ENCODE data around the gene LRRC36. TPM values are rescaled to one million over a fixed set of nuclear protein-coding genes. Genes with fewer than 3 reads are reported as not detected.
A peak's percentile ranks its signal among the peaks of the same experiment; 100 is the strongest.

The LRRC36 gene
- total RNA-seq, 1 donor from 2014 or later, result not detected

DNA sequence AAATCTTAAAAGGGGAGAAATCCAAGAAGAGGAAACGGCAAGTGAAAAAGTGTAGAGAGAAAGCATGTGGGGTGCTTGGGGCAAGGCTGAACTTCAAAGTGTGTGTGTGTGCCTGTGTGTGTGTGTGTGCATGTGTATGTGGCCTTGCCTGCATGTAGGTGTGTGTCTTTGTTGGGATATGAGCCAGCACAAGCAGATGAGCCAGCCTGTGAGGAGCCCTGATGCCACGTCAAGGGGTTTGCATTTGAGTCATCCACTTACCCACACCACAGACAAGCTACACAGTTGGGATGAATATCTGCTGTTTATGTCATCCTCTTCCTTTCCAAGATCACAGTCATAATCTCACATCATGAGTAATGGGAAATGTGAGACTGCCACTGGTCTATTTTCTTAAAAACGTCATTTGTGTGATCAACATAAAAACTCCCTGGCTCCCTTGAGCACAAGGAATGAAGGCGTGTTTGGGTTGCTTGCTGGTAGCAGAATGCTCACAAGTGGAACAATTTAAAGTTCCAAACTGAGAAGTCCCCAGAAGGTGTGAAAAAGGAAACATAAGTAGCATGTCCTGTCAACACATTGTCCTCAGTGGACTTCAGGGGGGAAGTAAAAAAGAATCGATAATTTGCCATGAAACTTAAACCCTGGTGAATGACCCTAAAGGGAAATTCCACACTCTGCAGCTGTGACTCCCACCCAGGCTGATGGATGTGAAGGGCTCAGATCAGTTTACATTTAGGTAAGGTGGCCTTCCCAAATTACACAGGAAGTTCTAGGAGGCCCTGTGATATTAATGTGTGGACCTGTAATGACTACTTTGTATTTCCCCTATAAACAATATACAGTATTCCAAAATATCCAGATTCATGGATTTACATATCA is 14.8 kb upstream of the LRRC36 start:
- no peak overlapping the region for H3K9ac ChIP-seq (ENCODE audit: low read depth in 1 of 3, low read length in 3 of 3)
- H3K27ac ChIP-seq (ENCODE audit: low read depth, low read length), result no peak overlapping the region
- no peaks in the 10 kb centered on the region for H3K4me1 ChIP-seq (ENCODE audit: control insufficient read depth in 3 of 3, insufficient read depth in 3 of 3, low read length in 3 of 3)
- H3K27me3 ChIP-seq (ENCODE audit: control insufficient read depth in 3 of 3, insufficient read depth in 3 of 3, low read length in 3 of 3), result peaks cover 0 to 2% (median 0%) of the 10 kb centered on the region in 3 donors
- no peaks in the 10 kb centered on the region for H3K9me3 ChIP-seq (ENCODE audit: control insufficient read depth in 3 of 3, low read length in 3 of 3)
- H3K4me3 ChIP-seq (ENCODE audit: low read length in 3 of 3), result no peak overlapping the region
- H3K36me3 ChIP-seq (ENCODE audit: control insufficient read depth in 3 of 3, insufficient read depth in 3 of 3, low read length in 3 of 3), result no peaks in the 10 kb centered on the region

DNA sequence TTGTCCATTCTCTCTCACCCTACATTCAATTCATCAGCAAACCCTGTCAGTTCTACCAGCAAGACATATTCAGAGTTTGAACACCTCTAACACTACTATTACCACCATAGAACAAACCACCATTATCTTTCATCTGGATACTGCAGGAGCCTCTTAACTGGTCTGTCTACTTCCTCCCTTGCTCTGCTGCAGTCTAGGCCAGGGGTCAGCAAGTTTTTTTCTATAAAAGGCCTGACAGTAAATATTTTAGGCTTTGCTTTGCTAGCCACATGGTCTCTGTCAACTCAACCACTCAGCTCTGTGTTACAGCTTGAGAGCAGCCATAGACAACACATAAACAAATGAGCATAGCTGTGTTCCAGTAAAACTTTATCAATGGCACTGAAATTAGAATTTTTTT is 13.9 kb upstream of the LRRC36 start:
- Histone ChIP-seq H3K36me3 (ENCODE audit: control insufficient read depth in 3 of 3, insufficient read depth in 3 of 3, low read length in 3 of 3) (no peaks in the 10 kb centered on the region), H3K27me3 (ENCODE audit: control insufficient read depth in 3 of 3, insufficient read depth in 3 of 3, low read length in 3 of 3) (peaks cover 0 to 3% (median 0%) of the 10 kb centered on the region in 3 donors), H3K4me1 (ENCODE audit: control insufficient read depth in 3 of 3, insufficient read depth in 3 of 3, low read length in 3 of 3) (no peaks in the 10 kb centered on the region), H3K4me3 (ENCODE audit: low read length in 3 of 3) (no peak overlapping the region), H3K9ac (ENCODE audit: low read depth in 1 of 3, low read length in 3 of 3) (no peak overlapping the region), H3K9me3 (ENCODE audit: control insufficient read depth in 3 of 3, low read length in 3 of 3) (no peaks in the 10 kb centered on the region), H3K27ac (ENCODE audit: low read depth, low read length) (no peak overlapping the region)

DNA sequence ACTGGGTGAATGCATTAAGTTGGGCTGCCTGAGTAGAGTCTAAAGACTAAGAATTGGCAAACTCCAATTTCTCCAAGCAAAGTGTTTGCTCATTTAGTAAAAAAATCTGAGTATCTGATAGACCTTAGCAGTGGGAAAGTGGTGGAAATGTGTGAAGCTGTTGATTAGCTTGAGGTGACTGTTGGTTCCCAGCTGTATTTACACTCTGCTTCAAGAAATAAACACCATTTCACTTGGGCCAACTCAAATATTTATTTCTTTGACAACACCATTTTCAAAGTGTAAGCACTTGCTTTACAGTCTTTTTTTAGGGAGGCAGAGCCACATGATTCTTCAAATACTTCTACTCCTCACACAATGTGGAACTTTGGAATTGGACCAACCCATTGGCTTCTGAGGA is 8.8 kb upstream of the LRRC36 start:
- Histone ChIP-seq H3K36me3 (ENCODE audit: control insufficient read depth in 3 of 3, insufficient read depth in 3 of 3, low read length in 3 of 3) (no peaks in the 10 kb centered on the region), H3K4me3 (ENCODE audit: low read length in 3 of 3) (no peak overlapping the region), H3K9ac (ENCODE audit: low read depth in 1 of 3, low read length in 3 of 3) (no peak overlapping the region), H3K27ac (ENCODE audit: low read depth, low read length) (no peak overlapping the region), H3K4me1 (ENCODE audit: control insufficient read depth in 3 of 3, insufficient read depth in 3 of 3, low read length in 3 of 3) (no peaks in the 10 kb centered on the region), H3K9me3 (ENCODE audit: control insufficient read depth in 3 of 3, low read length in 3 of 3) (no peaks in the 10 kb centered on the region), H3K27me3 (ENCODE audit: control insufficient read depth in 3 of 3, insufficient read depth in 3 of 3, low read length in 3 of 3) (peaks cover 11 to 16% (median 12%) of the 10 kb centered on the region in 3 donors)

DNA sequence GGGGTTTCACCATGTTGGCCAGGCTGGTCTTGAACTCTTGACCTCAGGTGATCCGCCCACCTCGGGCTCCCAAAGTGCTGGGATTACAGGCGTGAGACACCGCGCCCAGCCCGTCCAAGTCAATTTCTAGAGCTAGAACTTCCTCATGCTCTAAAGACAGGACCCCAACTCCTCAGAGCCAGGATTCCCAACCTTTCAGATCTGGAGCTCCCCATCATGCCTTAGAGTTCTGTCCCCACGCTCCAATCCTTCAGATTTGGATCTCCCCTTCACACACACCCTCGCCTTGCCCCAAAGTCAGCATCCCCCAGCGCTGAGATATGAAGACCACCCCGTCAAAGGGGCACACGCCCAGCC is 522 bp upstream of the LRRC36 start:
- H3K36me3 ChIP-seq (ENCODE audit: control insufficient read depth in 3 of 3, insufficient read depth in 3 of 3, low read length in 3 of 3), result no peaks in the 10 kb centered on the region
- H3K27me3 ChIP-seq (ENCODE audit: control insufficient read depth in 3 of 3, insufficient read depth in 3 of 3, low read length in 3 of 3), result peaks cover 17 to 25% (median 20%) of the 10 kb centered on the region in 3 donors
- no peaks in the 10 kb centered on the region for H3K9me3 ChIP-seq (ENCODE audit: control insufficient read depth in 3 of 3, low read length in 3 of 3)
- peak overlapping the region; percentile 41 to 56 (median 56) for H3K4me3 ChIP-seq (ENCODE audit: low read length in 3 of 3)
- peak overlapping the region in 2 of 3 donors; percentile 57 to 69 for H3K9ac ChIP-seq (ENCODE audit: low read depth in 1 of 3, low read length in 3 of 3)
- no peak overlapping the region for H3K27ac ChIP-seq (ENCODE audit: low read depth, low read length)
- peaks cover 5% of the 10 kb centered on the region in 3 donors for H3K4me1 ChIP-seq (ENCODE audit: control insufficient read depth in 3 of 3, insufficient read depth in 3 of 3, low read length in 3 of 3)

DNA sequence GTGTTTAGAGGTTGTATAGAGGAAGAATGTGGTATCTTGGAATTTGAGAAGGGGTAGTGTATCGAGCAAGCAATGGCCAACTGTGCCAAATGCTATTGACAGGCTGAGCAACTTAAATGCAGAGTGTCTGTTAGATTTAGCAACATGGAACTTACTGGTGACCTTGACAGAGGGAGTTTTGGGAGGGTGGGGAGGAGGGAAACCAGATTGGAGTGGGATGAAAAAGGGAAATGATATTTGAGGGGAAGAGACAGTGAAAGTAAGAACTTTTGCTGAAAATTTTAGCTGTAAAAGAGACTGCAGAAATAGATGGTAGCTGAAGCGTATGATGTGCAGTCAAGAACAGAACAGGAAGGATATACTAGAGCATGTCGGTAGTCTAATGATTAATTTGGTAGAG is 1.1 kb downstream of the LRRC36 start:
- Histone ChIP-seq H3K27ac (ENCODE audit: low read depth, low read length) (no peak overlapping the region), H3K9ac (ENCODE audit: low read depth in 1 of 3, low read length in 3 of 3) (no peak overlapping the region), H3K4me3 (ENCODE audit: low read length in 3 of 3) (no peak overlapping the region), H3K27me3 (ENCODE audit: control insufficient read depth in 3 of 3, insufficient read depth in 3 of 3, low read length in 3 of 3) (peaks cover 12 to 21% (median 15%) of the 10 kb centered on the region in 3 donors), H3K36me3 (ENCODE audit: control insufficient read depth in 3 of 3, insufficient read depth in 3 of 3, low read length in 3 of 3) (no peaks in the 10 kb centered on the region), H3K9me3 (ENCODE audit: control insufficient read depth in 3 of 3, low read length in 3 of 3) (no peaks in the 10 kb centered on the region), H3K4me1 (ENCODE audit: control insufficient read depth in 3 of 3, insufficient read depth in 3 of 3, low read length in 3 of 3) (peaks cover 5% of the 10 kb centered on the region in 3 donors)

DNA sequence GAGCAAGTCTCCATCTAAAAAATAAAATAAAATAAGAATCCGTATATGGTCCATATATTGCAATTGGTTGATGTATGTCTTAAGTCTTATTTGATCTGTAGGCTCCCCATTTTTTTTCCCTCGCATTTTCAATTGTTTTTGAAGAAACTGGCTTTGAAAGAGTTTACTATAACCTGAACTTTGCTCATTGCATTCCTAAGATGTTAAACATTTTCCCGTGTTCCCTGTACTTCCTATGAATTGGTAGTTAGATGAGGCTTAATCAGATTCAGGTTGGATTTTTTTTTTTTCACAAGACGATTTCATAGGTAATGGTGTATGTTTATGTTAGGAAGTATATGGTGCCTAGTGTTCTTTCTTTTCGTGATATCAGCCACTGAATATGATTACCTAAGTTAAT is 3.3 kb downstream of the LRRC36 start:
- Histone ChIP-seq H3K27me3 (ENCODE audit: control insufficient read depth in 3 of 3, insufficient read depth in 3 of 3, low read length in 3 of 3) (peaks cover 3 to 11% (median 10%) of the 10 kb centered on the region in 3 donors), H3K4me3 (ENCODE audit: low read length in 3 of 3) (no peak overlapping the region), H3K9ac (ENCODE audit: low read depth in 1 of 3, low read length in 3 of 3) (no peak overlapping the region), H3K9me3 (ENCODE audit: control insufficient read depth in 3 of 3, low read length in 3 of 3) (no peaks in the 10 kb centered on the region), H3K27ac (ENCODE audit: low read depth, low read length) (no peak overlapping the region), H3K4me1 (ENCODE audit: control insufficient read depth in 3 of 3, insufficient read depth in 3 of 3, low read length in 3 of 3) (peaks cover 5% of the 10 kb centered on the region in 3 donors), H3K36me3 (ENCODE audit: control insufficient read depth in 3 of 3, insufficient read depth in 3 of 3, low read length in 3 of 3) (no peaks in the 10 kb centered on the region)

DNA sequence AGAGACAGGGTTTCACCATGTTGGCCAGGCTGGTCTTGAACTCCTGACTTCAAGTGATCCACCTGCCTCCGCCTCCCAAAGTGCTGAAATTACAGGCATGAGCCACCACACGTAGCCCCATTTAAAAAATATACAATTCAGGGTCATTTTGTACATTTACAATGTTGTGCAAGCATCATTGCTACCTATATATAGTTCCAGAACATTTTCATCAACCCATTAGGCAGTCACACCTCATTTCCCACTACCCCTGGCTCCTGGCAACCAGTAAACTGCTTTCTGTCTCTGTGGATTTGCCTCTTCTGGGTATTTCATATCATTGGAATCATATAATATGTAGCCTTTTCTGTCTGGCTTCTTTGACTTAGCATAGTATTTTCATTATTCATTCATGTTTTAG is 6.7 kb downstream of the LRRC36 start:
- Histone ChIP-seq H3K36me3 (ENCODE audit: control insufficient read depth in 3 of 3, insufficient read depth in 3 of 3, low read length in 3 of 3) (no peaks in the 10 kb centered on the region), H3K9ac (ENCODE audit: low read depth in 1 of 3, low read length in 3 of 3) (no peak overlapping the region), H3K9me3 (ENCODE audit: control insufficient read depth in 3 of 3, low read length in 3 of 3) (no peaks in the 10 kb centered on the region), H3K27ac (ENCODE audit: low read depth, low read length) (no peak overlapping the region), H3K4me1 (ENCODE audit: control insufficient read depth in 3 of 3, insufficient read depth in 3 of 3, low read length in 3 of 3) (no peaks in the 10 kb centered on the region), H3K4me3 (ENCODE audit: low read length in 3 of 3) (no peak overlapping the region), H3K27me3 (ENCODE audit: control insufficient read depth in 3 of 3, insufficient read depth in 3 of 3, low read length in 3 of 3) (no peaks in the 10 kb centered on the region)

DNA sequence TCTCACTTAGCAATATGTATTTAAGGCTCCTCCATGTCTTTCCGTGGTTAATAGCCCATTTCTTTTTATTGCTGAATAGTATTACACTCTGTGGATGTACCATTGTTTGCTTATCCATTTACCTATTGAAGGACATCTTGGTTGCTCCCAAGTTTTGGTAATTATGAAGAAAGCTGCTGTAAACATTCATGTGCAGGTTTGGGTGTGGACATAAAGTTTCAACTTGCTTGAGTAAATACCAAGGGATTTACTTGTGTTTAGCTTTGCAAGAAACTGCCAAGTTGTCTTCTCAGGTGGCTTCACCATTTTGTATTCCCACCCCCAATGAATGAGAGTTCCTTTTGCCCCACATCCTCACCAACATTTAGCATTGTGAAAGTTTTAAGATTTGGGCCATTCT is 9.5 kb downstream of the LRRC36 start:
- no peaks in the 10 kb centered on the region for H3K36me3 ChIP-seq (ENCODE audit: control insufficient read depth in 3 of 3, insufficient read depth in 3 of 3, low read length in 3 of 3)
- no peaks in the 10 kb centered on the region for H3K9me3 ChIP-seq (ENCODE audit: control insufficient read depth in 3 of 3, low read length in 3 of 3)
- H3K4me1 ChIP-seq (ENCODE audit: control insufficient read depth in 3 of 3, insufficient read depth in 3 of 3, low read length in 3 of 3), result no peaks in the 10 kb centered on the region
- H3K4me3 ChIP-seq (ENCODE audit: low read length in 3 of 3), result no peak overlapping the region
- H3K9ac ChIP-seq (ENCODE audit: low read depth in 1 of 3, low read length in 3 of 3), result no peak overlapping the region
- H3K27me3 ChIP-seq (ENCODE audit: control insufficient read depth in 3 of 3, insufficient read depth in 3 of 3, low read length in 3 of 3), result no peaks in the 10 kb centered on the region
- no peak overlapping the region for H3K27ac ChIP-seq (ENCODE audit: low read depth, low read length)

DNA sequence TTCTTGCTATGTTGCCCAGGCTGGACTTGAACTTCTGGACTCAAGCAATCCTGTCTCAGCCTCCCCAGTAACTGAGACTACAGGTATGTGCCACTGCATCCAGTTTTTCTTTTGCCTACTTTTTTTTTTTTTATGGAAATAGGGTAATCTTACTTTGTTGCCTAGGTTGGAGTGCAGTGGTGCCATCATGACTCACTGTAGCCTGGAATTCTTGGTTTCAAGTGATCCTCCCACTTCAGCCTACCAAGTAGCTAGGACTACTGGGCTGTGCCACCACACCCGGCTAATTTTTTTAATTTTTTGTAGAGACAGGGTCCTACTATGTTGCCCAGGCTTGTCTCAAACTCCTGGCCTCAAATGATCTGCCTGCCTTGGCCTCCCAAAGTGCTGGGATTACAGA is 10.0 kb downstream of the LRRC36 start:
- Histone ChIP-seq H3K27me3 (ENCODE audit: control insufficient read depth in 3 of 3, insufficient read depth in 3 of 3, low read length in 3 of 3) (no peaks in the 10 kb centered on the region), H3K9me3 (ENCODE audit: control insufficient read depth in 3 of 3, low read length in 3 of 3) (no peaks in the 10 kb centered on the region), H3K27ac (ENCODE audit: low read depth, low read length) (no peak overlapping the region), H3K4me1 (ENCODE audit: control insufficient read depth in 3 of 3, insufficient read depth in 3 of 3, low read length in 3 of 3) (no peaks in the 10 kb centered on the region), H3K36me3 (ENCODE audit: control insufficient read depth in 3 of 3, insufficient read depth in 3 of 3, low read length in 3 of 3) (no peaks in the 10 kb centered on the region), H3K9ac (ENCODE audit: low read depth in 1 of 3, low read length in 3 of 3) (no peak overlapping the region), H3K4me3 (ENCODE audit: low read length in 3 of 3) (no peak overlapping the region)

DNA sequence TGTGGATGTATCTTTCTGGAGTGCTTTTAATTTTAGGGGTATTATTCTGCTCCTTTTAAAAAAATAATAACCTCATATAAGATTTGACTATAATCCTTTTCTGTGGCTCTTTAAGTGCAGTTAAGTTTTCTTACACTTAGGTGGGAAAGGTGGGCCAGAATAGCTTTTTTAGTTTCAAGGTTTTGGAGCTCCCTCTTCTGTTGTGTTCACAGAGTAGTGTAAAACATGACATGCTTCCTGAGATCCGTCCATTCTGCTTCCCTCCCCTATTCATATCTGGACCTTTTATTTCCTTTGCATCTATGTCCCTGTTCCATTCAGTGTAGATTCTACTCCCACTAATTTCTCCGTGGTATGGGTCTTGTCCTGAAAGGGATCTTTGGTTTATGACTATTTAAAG is 12.8 kb downstream of the LRRC36 start:
- Histone ChIP-seq H3K4me1 (ENCODE audit: control insufficient read depth in 3 of 3, insufficient read depth in 3 of 3, low read length in 3 of 3) (no peaks in the 10 kb centered on the region), H3K4me3 (ENCODE audit: low read length in 3 of 3) (no peak overlapping the region), H3K9ac (ENCODE audit: low read depth in 1 of 3, low read length in 3 of 3) (no peak overlapping the region), H3K9me3 (ENCODE audit: control insufficient read depth in 3 of 3, low read length in 3 of 3) (no peaks in the 10 kb centered on the region), H3K27ac (ENCODE audit: low read depth, low read length) (no peak overlapping the region), H3K27me3 (ENCODE audit: control insufficient read depth in 3 of 3, insufficient read depth in 3 of 3, low read length in 3 of 3) (no peaks in the 10 kb centered on the region), H3K36me3 (ENCODE audit: control insufficient read depth in 3 of 3, insufficient read depth in 3 of 3, low read length in 3 of 3) (no peaks in the 10 kb centered on the region)

All from skeletal muscle tissue (tissue), 4 donors.